ENCODE measurements around the gene LRRC74A.

- no peak for TF ChIP-seq CTCF (IDR thresholded peaks at IDR 0.05 in 8 of 11, conservative IDR thresholded peaks at IDR 0.05 in 3 of 11)
- TF ChIP-seq POLR2A (IDR thresholded peaks at IDR 0.05) = no peak
- no peak for TF ChIP-seq POLR2AphosphoS5 (IDR thresholded peaks at IDR 0.05)
These were observed 11.2 kb upstream of the LRRC74A start for GRCh38 chr14:76814726-76815645.

Measured in spleen (tissue), 7 donors.